ENCODE results near the gene SH3GL3. TPM values are rescaled to one million over a fixed set of nuclear protein-coding genes. Genes with fewer than 3 reads are reported as not detected.

Gene SH3GL3
- total RNA-seq, 1 donor from 2014 or later, result 1.2 TPM

DNA sequence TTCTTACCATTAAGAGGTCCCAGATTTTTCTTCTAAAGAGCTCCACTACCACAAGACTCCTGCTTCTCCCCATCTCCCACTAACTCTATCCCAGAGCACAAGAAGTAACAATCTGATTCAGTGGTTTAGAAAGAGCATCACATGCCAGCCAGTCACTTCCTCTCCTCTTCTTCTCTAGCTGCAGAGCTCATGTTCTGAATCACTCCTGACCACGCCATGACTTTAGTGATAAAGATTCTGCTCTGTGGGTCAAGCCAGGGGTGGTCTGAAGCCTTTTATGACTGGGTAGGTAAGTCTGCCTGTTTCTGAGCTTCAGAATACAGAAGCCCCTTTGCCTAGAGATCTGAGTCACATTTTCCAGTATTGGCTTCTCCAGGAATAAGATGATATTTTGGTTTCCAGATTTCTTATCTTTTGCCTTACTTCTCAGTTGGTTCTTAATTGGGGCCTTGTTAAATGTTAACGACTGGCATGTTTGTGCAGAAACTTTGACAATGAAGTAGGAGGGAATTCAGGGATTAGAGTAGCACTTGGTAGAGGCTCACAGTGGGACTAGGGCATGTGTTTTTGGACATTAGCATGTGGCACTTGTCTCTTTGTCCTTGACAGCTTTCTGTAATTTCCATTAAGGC is 179.1 kb downstream of the SH3GL3 start:
- TF ChIP-seq CTCF (IDR thresholded peaks at IDR 0.05; ENCODE audit: unreplicated experiment), result no peak
- Mint-ChIP-seq H3K9me3 (ENCODE audit: low read depth) (peaks cover 6% of the 10 kb centered on the region), H3K4me1 (ENCODE audit: low read depth) (peaks cover 2% of the 10 kb centered on the region), H3K36me3 (ENCODE audit: insufficient read depth) (no peaks in the 10 kb centered on the region), H3K27ac (no peak overlapping the region), H3K4me3 (ENCODE audit: low read depth) (no peak overlapping the region), H3K27me3 (no peaks in the 10 kb centered on the region)
- no peak for DNase-seq (ENCODE audit: low spot score, unreplicated experiment)

GRCh38 chr15:83631534-83631933 is 184.4 kb downstream of the SH3GL3 start:
- peaks cover 10% of the 10 kb centered on the region for H3K9me3 Mint-ChIP-seq (ENCODE audit: low read depth)
- H3K4me3 Mint-ChIP-seq (ENCODE audit: low read depth), result no peak overlapping the region
- no peak for TF ChIP-seq CTCF (IDR thresholded peaks at IDR 0.05; ENCODE audit: unreplicated experiment)
- peaks cover under 1% of the 10 kb centered on the region for H3K4me1 Mint-ChIP-seq (ENCODE audit: low read depth)
- H3K36me3 Mint-ChIP-seq (ENCODE audit: insufficient read depth), result no peaks in the 10 kb centered on the region
- no peak overlapping the region for H3K27ac Mint-ChIP-seq
- no peak for DNase-seq (ENCODE audit: low spot score, unreplicated experiment)
- H3K27me3 Mint-ChIP-seq, result peaks cover 6% of the 10 kb centered on the region

DNA sequence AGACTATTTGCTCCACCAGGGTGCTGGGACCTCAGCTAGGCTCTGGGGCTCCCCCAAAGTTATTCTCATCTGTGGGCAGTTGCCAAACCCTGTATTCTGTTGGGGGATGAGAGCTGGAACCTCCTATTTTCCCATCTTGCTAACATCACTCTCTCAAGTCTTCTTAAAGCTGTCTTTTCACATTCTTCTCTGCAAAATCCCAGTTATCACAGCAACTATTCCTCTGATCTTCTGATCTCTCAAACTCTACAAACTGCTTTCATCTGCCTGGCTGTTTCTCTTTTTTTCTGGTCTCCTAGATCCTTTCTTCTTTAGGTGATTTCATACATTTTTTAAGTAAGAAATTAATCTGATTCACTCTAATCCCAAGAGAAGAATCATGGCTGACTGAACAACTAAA is 196.1 kb downstream of the SH3GL3 start:
- no peak overlapping the region for H3K4me3 Mint-ChIP-seq (ENCODE audit: low read depth)
- H3K27me3 Mint-ChIP-seq, result peaks cover 21% of the 10 kb centered on the region
- H3K9me3 Mint-ChIP-seq (ENCODE audit: low read depth), result peaks cover 16% of the 10 kb centered on the region
- H3K4me1 Mint-ChIP-seq (ENCODE audit: low read depth), result no peaks in the 10 kb centered on the region
- H3K27ac Mint-ChIP-seq, result no peak overlapping the region
- no peak for TF ChIP-seq CTCF (IDR thresholded peaks at IDR 0.05; ENCODE audit: unreplicated experiment)
- no peak for DNase-seq (ENCODE audit: low spot score, unreplicated experiment)
- H3K36me3 Mint-ChIP-seq (ENCODE audit: insufficient read depth), result no peaks in the 10 kb centered on the region

- no peak overlapping the region for H3K27ac Mint-ChIP-seq
- peaks cover 27% of the 10 kb centered on the region for H3K27me3 Mint-ChIP-seq
- H3K9me3 Mint-ChIP-seq (ENCODE audit: low read depth), result peaks cover 10% of the 10 kb centered on the region
- H3K4me3 Mint-ChIP-seq (ENCODE audit: low read depth), result no peak overlapping the region
- H3K4me1 Mint-ChIP-seq (ENCODE audit: low read depth), result no peaks in the 10 kb centered on the region
- no peak for TF ChIP-seq CTCF (IDR thresholded peaks at IDR 0.05; ENCODE audit: unreplicated experiment)
- no peaks in the 10 kb centered on the region for H3K36me3 Mint-ChIP-seq (ENCODE audit: insufficient read depth)
- DNase-seq (ENCODE audit: low spot score, unreplicated experiment), result no peak
These were observed 197.3 kb downstream of the SH3GL3 start for GRCh38 chr15:83644439-83644838.

- H3K27me3 Mint-ChIP-seq, result peaks cover 58% of the 10 kb centered on the region
- TF ChIP-seq CTCF (IDR thresholded peaks at IDR 0.05; ENCODE audit: unreplicated experiment), result no peak
- DNase-seq (ENCODE audit: low spot score, unreplicated experiment), result no peak
- no peak overlapping the region for H3K4me3 Mint-ChIP-seq (ENCODE audit: low read depth)
- no peaks in the 10 kb centered on the region for H3K36me3 Mint-ChIP-seq (ENCODE audit: insufficient read depth)
- H3K27ac Mint-ChIP-seq, result no peak overlapping the region
- H3K9me3 Mint-ChIP-seq (ENCODE audit: low read depth), result no peaks in the 10 kb centered on the region
- no peaks in the 10 kb centered on the region for H3K4me1 Mint-ChIP-seq (ENCODE audit: low read depth)
These were observed 203.7 kb downstream of the SH3GL3 start for GRCh38 chr15:83650831-83651230.

All from progenitor cell of endocrine pancreas (in vitro differentiated cells).